Muscle layer of colon (tissue), 2 donors: ENCODE measurements around the gene EEIG1.

Experiments
- H3K27ac ChIP-seq: one replicate; pipeline ENCODE4 v1.7.0; 2013; ENCODE audit warnings: low read depth, mild to moderate bottlenecking, low read length, moderate library complexity
- H3K27me3 ChIP-seq, 2 donors: one replicate each; pipeline ENCODE4 v1.7.0; 2013; ENCODE audit warnings: low read length in 2 of 2, mild to moderate bottlenecking in 2 of 2; ENCODE audit not compliant: insufficient read depth in 2 of 2, control insufficient read depth in 1 of 2
- H3K36me3 ChIP-seq: one replicate; pipeline ENCODE4 v1.7.0; 2013; ENCODE audit warnings: mild to moderate bottlenecking, low read length; ENCODE audit not compliant: insufficient read depth
- H3K4me1 ChIP-seq: one replicate; pipeline ENCODE4 v1.7.0; 2013; ENCODE audit warnings: mild to moderate bottlenecking, low read length; ENCODE audit not compliant: insufficient read depth
- H3K4me3 ChIP-seq, 2 donors: one replicate each; pipeline ENCODE4 v1.7.0; 2013; ENCODE audit warnings: low read length in 2 of 2, low read depth in 1 of 2, mild to moderate bottlenecking in 1 of 2, moderate library complexity in 1 of 2
- H3K9ac ChIP-seq: one replicate; pipeline ENCODE4 v1.7.0; 2013; ENCODE audit warnings: low read length
- H3K9me3 ChIP-seq: one replicate; pipeline ENCODE4 v1.7.0; 2013; ENCODE audit warnings: mild to moderate bottlenecking, low read length
- donor health status: abdominal sarcoma.
- donor health status: Adenocarcinoma of cecum.

EEIG1 gene

DNA sequence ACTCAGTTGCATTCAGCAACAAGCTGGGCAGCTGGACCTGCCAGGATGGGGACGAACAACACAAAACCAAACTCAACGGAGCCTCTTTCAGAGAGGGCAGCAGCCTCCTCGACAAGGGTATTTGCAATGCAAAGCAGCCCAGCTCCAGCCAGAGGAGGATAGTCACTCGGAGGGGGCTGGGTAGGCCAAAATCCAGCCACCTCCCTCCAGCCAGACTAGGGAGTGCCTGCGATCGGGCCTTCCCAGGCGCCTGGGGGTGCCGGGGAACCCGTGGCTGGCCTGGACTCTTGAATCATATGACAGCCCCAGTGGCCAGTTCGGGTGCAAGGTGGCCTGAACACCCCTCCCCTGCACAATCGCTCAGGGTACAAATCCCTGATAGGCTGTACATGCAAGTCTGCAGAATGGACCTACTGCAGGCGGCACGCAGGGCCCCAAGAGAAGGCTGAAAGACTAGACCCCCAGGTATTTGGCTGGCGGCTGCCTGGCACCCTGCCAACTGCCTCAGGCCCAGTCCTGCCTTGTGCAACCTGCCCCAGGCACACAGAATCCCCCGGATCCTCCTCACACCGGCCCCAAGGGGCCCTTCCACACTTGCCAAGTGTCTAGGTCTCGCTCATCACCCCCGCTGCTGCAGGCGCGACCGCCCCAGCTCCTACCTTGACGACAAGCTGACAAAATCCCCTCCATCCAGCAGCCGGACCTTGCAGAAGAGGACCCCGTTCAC lies 1.3 kb downstream of the EEIG1 start:
- H3K27me3 ChIP-seq = no peaks in the 10 kb centered on the region
- peak overlapping the region; percentile 75 to 95 for H3K4me3 ChIP-seq
- peak overlapping the region; percentile 90 for H3K27ac ChIP-seq
- peaks cover 45% of the 10 kb centered on the region for H3K4me1 ChIP-seq
- H3K36me3 ChIP-seq = no peaks in the 10 kb centered on the region
- H3K9me3 ChIP-seq = no peaks in the 10 kb centered on the region
- peak overlapping the region; percentile 55 for H3K9ac ChIP-seq

DNA sequence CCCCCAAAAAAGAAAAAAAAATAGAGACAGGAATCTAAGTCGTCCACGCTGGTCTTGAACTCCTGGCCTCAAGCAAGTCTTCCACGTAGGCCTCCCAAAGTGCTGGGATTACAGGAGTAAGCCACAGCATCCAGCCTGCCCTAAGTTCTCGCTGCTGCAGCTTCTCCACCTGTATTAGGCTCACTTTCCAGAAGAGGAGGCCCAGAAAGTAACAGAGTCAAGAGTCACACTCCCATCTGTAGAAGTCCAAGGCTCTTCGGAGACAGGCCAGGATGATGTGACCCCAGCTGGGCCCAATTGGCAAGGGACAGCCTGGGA lies 1.8 kb downstream of the EEIG1 start:
- Histone ChIP-seq H3K9ac (peak overlapping the region; percentile 55), H3K27ac (peak overlapping the region; percentile 90), H3K9me3 (no peaks in the 10 kb centered on the region), H3K27me3 (no peaks in the 10 kb centered on the region), H3K4me3 (peak overlapping the region; percentile 75 to 95), H3K36me3 (no peaks in the 10 kb centered on the region), H3K4me1 (peaks cover 50% of the 10 kb centered on the region)

DNA sequence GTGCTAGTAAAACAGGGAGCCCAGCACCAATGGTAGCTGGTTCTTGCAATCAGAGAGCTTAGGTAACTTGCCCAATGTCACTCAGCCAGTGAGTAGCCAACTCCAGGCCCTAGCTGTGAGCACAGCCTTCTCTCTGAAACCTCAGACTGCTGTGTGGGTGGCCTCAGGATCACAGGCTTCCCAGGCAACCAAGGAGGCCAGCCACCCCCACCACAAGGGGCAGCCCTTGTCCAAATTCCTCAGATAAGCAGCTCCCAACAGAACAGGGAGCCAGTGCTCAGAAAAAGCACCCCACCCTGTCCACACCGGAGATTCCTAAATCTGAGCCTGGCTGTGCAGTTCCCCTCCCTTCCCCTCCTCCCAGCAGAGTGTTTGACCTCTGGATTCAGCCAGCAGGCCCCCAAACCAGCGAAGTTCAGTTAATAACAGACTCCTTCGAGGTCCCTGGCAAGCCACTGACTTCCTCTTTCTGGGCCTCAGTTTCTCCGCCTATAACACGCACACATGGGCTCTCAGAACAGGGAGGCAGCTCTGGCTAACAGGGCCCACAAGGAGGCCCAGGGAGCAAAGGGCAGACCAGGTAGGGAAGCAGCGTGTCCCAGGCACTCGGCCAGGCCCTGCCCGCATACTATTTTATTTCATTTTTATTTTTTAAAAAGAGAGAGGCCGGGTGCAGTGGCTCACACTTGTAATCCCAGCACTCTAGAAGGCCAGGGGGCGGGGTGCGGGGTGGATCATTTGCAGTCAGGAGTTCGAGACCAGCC lies 2.7 kb downstream of the EEIG1 start:
- no peaks in the 10 kb centered on the region for H3K9me3 ChIP-seq
- peaks cover 59% of the 10 kb centered on the region for H3K4me1 ChIP-seq
- peak overlapping the region; percentile 47 to 95 for H3K4me3 ChIP-seq
- H3K36me3 ChIP-seq = no peaks in the 10 kb centered on the region
- peak overlapping the region; percentile 85 for H3K9ac ChIP-seq
- H3K27ac ChIP-seq = peak overlapping the region; percentile 90
- H3K27me3 ChIP-seq = no peaks in the 10 kb centered on the region

DNA sequence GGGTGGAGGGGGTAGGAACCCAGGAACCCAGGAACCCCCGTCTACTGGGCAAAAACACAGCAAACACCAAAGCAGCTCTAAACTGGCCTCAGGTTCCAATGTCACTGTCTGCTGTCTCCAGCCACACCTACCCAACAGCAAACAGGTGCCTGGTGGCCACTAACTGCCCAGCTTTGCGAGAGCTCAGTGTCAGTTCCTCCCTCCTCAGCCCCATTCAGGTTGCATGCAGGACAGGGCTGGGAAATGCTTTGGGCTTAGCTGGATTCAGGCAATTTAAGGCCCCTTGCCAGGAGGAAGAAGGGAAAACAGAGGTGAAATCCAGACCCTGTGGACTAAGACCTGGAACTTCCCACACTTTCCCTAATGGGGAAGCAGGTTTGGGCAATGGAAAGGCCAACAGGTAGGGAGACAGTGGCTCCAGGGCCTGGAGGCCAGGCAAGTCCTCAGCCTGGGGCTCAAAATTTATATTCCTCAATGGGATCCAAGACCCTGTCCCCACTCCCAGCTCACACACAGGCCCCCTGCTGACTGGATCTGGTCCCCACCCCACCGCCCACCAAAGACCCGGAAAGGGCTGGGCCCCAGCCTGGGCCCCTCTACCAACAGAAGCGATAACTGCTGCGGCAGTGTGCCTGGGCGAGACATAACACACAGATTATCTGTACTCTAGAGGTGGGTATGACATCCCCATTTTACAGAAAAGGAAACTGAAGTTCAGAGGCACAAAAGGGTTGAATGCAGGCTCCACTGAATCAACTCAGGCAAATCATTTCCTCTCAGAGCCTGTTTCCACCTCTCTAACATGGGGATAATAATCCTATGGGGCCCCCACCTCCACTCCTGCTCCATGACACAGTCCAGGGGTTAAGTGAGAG lies 3.5 kb downstream of the EEIG1 start:
- peak overlapping the region; percentile 85 for H3K9ac ChIP-seq
- peak overlapping the region; percentile 47 to 95 for H3K4me3 ChIP-seq
- peak overlapping the region; percentile 90 for H3K27ac ChIP-seq
- peaks cover 68% of the 10 kb centered on the region for H3K4me1 ChIP-seq
- no peaks in the 10 kb centered on the region for H3K9me3 ChIP-seq
- no peaks in the 10 kb centered on the region for H3K27me3 ChIP-seq
- H3K36me3 ChIP-seq = no peaks in the 10 kb centered on the region

DNA sequence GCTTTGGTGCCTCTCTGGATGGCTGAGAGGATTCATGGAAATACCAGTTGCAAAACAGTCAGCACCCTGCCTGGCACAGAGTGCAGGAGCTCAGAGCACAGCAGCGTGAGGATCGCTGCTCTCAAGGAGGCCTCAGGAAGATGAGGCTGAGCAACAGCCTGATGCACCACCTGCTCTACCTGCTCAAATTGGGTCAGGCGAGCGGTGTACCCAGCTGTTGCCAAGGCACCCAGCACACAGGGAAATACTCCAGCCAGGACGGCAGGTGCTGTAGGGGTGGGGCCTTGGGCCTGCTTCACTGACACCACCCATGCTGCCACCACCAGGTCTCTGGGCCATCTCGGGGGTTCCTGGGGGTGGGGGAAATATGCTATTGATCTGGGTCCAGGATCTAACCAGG lies 4.3 kb downstream of the EEIG1 start:
- Histone ChIP-seq H3K27ac (peak overlapping the region; percentile 90), H3K9me3 (no peaks in the 10 kb centered on the region), H3K36me3 (no peaks in the 10 kb centered on the region), H3K4me3 (no peak overlapping the region), H3K4me1 (peaks cover 72% of the 10 kb centered on the region), H3K9ac (no peak overlapping the region), H3K27me3 (no peaks in the 10 kb centered on the region)

DNA sequence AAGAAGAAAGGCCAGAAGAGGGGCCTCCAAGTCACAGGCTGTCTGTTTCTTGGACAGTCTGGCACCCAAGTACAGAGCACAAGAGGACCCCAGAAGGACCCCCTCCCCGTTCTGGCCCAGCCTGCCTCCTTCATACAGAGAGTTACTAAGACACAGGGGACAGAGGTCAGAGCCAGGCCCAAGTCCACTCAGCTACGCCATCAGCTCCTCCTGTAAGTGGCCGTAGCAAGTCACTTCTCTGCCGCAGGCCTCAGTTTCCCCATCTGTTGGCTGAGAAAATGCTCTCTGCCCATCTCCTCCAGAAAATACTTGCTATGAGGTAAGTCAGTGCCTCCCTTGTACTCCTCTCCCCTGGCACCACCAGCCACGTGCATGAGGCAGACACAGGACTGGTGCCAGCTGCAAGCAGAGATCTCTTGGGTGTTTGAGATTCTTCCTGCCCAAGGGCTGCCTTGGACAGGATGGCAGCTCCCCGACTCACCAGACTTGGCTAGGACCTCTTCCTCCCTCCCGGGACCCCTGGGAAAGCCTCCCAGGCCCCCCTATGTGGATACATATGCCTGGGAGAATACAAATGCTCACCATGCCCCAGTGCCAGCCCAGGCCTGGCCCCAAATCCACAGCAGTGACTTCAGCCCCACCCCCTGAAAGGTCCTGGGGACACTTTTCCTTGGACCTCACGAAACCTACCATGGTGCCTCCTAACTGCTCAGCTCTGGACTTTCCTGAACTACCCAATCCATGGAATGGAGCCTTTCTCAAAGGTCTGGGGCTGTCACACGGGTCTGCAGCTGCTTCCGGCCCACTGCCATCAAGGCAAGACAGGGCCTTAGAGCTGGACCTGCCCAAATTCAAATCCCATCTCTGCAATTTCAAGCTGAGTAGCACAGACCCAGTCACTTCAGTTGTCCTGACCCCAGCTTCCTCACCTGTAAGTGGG lies 5.1 kb downstream of the EEIG1 start:
- H3K27ac ChIP-seq = peak overlapping the region; percentile 90
- peaks cover 76% of the 10 kb centered on the region for H3K4me1 ChIP-seq
- peak overlapping the region; percentile 54 for H3K9ac ChIP-seq
- H3K4me3 ChIP-seq = peak overlapping the region; percentile 14 to 45
- no peaks in the 10 kb centered on the region for H3K36me3 ChIP-seq
- no peaks in the 10 kb centered on the region for H3K9me3 ChIP-seq
- no peaks in the 10 kb centered on the region for H3K27me3 ChIP-seq

DNA sequence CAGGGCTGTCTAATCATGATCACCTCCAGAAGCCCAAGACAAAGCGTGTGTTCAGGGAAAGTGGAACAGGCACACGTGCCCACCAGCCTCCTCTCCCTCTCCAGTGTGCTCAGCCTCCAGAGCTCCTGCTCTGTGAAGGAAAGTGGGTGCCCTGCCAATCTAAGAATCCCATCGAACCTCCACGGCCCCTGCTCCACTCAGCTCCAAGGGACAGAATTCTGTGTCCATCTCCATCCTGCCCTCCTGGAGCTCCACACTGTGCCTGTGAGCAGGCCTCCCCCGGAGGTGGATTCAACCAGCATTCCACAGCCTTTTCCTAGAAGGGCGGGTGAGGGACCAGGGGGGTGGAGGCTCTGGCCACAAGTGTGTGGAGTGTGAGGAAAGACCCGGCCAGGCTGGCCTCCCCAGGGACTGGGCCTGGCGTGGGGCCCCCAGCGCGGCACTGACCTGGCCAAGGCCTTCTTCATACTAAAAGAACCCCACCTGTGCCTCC lies 6.0 kb downstream of the EEIG1 start:
- H3K4me3 ChIP-seq = peak overlapping the region; percentile 30 to 45
- no peaks in the 10 kb centered on the region for H3K9me3 ChIP-seq
- H3K4me1 ChIP-seq = peaks cover 84% of the 10 kb centered on the region
- H3K36me3 ChIP-seq = no peaks in the 10 kb centered on the region
- H3K9ac ChIP-seq = peak overlapping the region; percentile 54
- H3K27ac ChIP-seq = peak overlapping the region; percentile 90
- no peaks in the 10 kb centered on the region for H3K27me3 ChIP-seq

DNA sequence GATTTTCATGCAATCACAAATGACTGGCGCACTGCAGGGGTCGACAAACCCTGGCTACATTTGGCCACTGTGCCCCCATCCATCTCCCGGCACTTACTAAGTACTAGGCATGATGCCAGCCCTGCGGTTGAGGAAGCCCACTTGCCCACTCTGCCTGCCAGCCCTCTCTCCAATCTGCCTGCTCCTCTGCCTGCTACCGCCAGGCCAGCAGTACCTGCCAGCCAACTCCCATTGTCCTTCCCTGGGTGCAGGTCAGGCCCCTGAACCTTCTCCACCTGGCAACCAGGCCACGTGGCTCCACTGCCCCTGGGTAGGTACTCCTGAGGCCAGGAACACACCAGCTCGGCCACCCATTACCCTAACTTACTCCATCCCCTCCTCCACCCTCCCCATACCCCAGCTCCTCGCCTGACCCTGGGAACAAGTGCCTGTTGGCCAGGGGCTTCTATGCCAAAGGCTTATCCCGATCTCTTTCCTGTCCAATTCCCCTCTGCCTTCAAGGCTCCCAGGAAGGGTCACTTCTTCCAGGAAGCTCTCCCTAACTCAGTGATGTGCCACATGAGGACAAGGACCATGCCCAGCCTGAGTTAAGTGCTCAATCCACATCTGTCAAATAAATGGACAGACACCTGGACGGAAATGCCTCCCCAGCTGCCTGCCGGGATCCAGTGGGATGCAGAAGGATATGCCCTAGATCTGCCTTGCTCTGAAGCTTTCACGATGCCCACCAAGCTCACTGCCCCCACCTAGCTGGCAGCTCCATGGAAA lies 6.6 kb downstream of the EEIG1 start:
- Histone ChIP-seq H3K36me3 (no peaks in the 10 kb centered on the region), H3K27ac (peak overlapping the region; percentile 90), H3K4me3 (peak overlapping the region in 1 of 2 donors; percentile 45), H3K9me3 (no peaks in the 10 kb centered on the region), H3K4me1 (peaks cover 90% of the 10 kb centered on the region), H3K9ac (peak overlapping the region; percentile 54), H3K27me3 (no peaks in the 10 kb centered on the region)

DNA sequence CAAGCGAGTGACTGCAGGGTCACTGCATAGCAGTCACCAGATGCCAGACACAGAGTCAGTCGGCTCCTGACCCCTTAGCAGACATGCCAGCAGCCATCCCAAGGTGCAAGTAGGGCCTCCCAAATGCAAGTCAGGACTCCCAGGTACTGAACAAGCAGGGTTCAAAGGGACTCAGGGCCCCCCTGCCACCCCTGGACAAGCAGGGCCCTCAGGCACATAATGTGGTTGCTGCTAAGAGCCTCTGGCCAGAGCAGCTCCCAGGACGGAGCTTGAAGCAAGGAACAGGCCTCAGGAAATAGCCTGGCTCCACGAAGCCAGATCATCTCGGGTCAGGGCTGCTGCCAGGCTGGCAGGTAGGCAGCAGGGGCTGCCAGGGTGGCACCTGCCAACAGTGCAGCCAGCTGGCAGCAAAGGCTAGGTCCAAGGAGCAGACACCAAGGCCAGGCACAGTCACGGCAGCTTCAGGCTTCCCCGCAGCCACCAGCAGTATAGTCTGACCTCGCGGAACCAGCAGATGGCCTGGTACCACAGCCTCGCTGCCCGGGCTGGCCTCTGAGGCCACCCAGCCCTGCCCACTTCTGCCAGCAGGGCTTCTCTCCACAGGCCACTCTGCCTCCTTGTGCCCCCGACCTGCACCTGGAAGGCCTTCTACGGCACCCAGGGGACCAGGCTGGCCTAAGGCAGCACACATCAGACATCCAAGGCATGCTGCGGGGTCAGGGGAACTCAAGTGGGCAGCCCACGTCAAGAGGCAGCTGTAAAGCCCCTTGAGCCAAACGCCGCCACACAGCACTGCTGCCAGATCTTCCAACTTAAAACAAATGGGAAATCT lies 7.4 kb downstream of the EEIG1 start:
- H3K4me3 ChIP-seq = peak overlapping the region in 1 of 2 donors; percentile 45

More for the DNA sequence above, 7.4 kb downstream of the EEIG1 start:
- no peaks in the 10 kb centered on the region for H3K9me3 ChIP-seq
- H3K9ac ChIP-seq = peak overlapping the region; percentile 54
- peaks cover 98% of the 10 kb centered on the region for H3K4me1 ChIP-seq
- H3K36me3 ChIP-seq = no peaks in the 10 kb centered on the region
- H3K27me3 ChIP-seq = no peaks in the 10 kb centered on the region
- H3K27ac ChIP-seq = peak overlapping the region; percentile 90
